ENCODE measurements around the gene ADAMTSL2. TPM values are rescaled to one million over a fixed set of nuclear protein-coding genes. Genes with fewer than 3 reads are reported as not detected.

ADAMTSL2 gene
- total and polyA plus RNA-seq, 8 donors, result 8.0 to 18.5 (median 12.3) TPM

GRCh38 chr9:133540698-133541025, 6.2 kb downstream of the ADAMTSL2 start:
- H3K36me3 ChIP-seq, result no peaks in the 10 kb centered on the region
- H3K9me3 ChIP-seq, result no peaks in the 10 kb centered on the region
- H3K27ac ChIP-seq, result no peak overlapping the region
- H3K4me3 ChIP-seq, result no peak overlapping the region
- DNase-seq (no peak), ATAC-seq (no peak)
- peaks cover 6 to 56% of the 10 kb centered on the region in 2 donors for H3K4me1 ChIP-seq
- no peak for TF ChIP-seq CTCF (IDR thresholded peaks at IDR 0.05)
- H3K27me3 ChIP-seq, result peaks cover 0 to 32% of the 10 kb centered on the region in 2 donors
- intact Hi-C loops (cut with DNase I), result no loop called here

GRCh38 chr9:133542002-133542401, 7.5 kb downstream of the ADAMTSL2 start:
- Histone ChIP-seq H3K9me3 (no peaks in the 10 kb centered on the region), H3K4me1 (peaks cover 13 to 65% of the 10 kb centered on the region in 2 donors), H3K4me3 (no peak overlapping the region), H3K27ac (no peak overlapping the region), H3K36me3 (no peaks in the 10 kb centered on the region), H3K27me3 (peaks cover 0 to 27% of the 10 kb centered on the region in 2 donors)
- no peak for TF ChIP-seq CTCF (IDR thresholded peaks at IDR 0.05)
- DNase-seq (no peak), ATAC-seq (no peak)
- intact Hi-C loops (cut with DNase I), result no loop called here

GRCh38 chr9:133543772-133544467, 9.4 kb downstream of the ADAMTSL2 start:
- peaks cover 0 to 20% of the 10 kb centered on the region in 2 donors for H3K27me3 ChIP-seq
- no peak for TF ChIP-seq CTCF (IDR thresholded peaks at IDR 0.05)
- intact Hi-C loops (cut with DNase I), result no loop called here
- H3K27ac ChIP-seq, result peak overlapping the region in 1 of 2 donors; percentile 8
- no peaks in the 10 kb centered on the region for H3K36me3 ChIP-seq
- no peak overlapping the region for H3K4me3 ChIP-seq
- no peak for ATAC-seq
- peaks cover 13 to 56% of the 10 kb centered on the region in 2 donors for H3K4me1 ChIP-seq
- H3K9me3 ChIP-seq, result no peaks in the 10 kb centered on the region
- DNase-seq, result no peak

GRCh38 chr9:133545494-133546286, 11.2 kb downstream of the ADAMTSL2 start:
- Histone ChIP-seq H3K27ac (peak overlapping the region in 1 of 2 donors; percentile 41), H3K4me3 (no peak overlapping the region), H3K27me3 (peaks cover 0 to 2% of the 10 kb centered on the region in 2 donors), H3K4me1 (peaks cover 10 to 38% of the 10 kb centered on the region in 2 donors), H3K36me3 (no peaks in the 10 kb centered on the region), H3K9me3 (no peaks in the 10 kb centered on the region)
- intact Hi-C loops (cut with DNase I), result no loop called here
- peak; percentile 36 for ATAC-seq
- peak in 1 of 4 donors; percentile 53 for DNase-seq
- no peak for TF ChIP-seq CTCF (IDR thresholded peaks at IDR 0.05)

- DNase-seq, result no peak
- Histone ChIP-seq H3K4me3 (no peak overlapping the region), H3K36me3 (no peaks in the 10 kb centered on the region), H3K27ac (no peak overlapping the region), H3K9me3 (no peaks in the 10 kb centered on the region), H3K27me3 (no peaks in the 10 kb centered on the region), H3K4me1 (peaks cover 10 to 36% of the 10 kb centered on the region in 2 donors)
- no peak for TF ChIP-seq CTCF (IDR thresholded peaks at IDR 0.05)
- intact Hi-C loops (cut with DNase I), result no loop called here
- no peak for ATAC-seq
These were observed 11.8 kb downstream of the ADAMTSL2 start for GRCh38 chr9:133546287-133546680.

Measured in left lung (tissue), 10 donors.